ENCODE results near the gene FHDC1. TPM values are rescaled to one million over a fixed set of nuclear protein-coding genes. Genes with fewer than 3 reads are reported as not detected.

The FHDC1 gene
- total and polyA plus RNA-seq, 10 of the 15 experiments (the other 5 are each of a cell fraction or from before 2014, with no cell fraction given) = 0.04 to 0.12 (median 0.06) TPM; not detected in 3

- no peaks in the 10 kb centered on the region for H4K20me1 ChIP-seq (ENCODE audit: control insufficient read depth, insufficient read depth)
- CTCF ChIA-PET = no interaction called here
- no peak overlapping the region for H3K9ac ChIP-seq (ENCODE audit: control insufficient read depth, insufficient read depth, low read length)
- WGBS (ENCODE audit: insufficient coverage, insufficient replicate concordance, low lambda C conversion rate, missing lambda C conversion rate) = 15% methylated on average over 4 of the region's 4 CpGs
- in situ Hi-C loops (cut with MboI) (no loop called here), intact Hi-C loops (cut with micrococcal nuclease; ENCODE audit: unreplicated experiment) (no loop called here)
- no TSS peak for BruUV-seq (replicated peaks)
- no peak overlapping the region for H2AFZ ChIP-seq (ENCODE audit: control insufficient read depth, low read depth, low read length)
- no peaks in the 10 kb centered on the region for H3K4me1 ChIP-seq (ENCODE audit: control insufficient read depth, insufficient read depth, low read length)
- no peak for FAIRE-seq
- SMC1A ChIA-PET (ENCODE audit: uncharacterized antibody, unreplicated experiment) = interaction anchor here (0.9 kb wide), 1 partner anchor 138 kb away, joined by 3 read pairs; no protein-coding TSS in a partner anchor
- H3K27me3 ChIP-seq (replicated peaks in 1 of 2; ENCODE audit: control insufficient read depth in 2 of 2, insufficient read depth in 2 of 2, low read length in 1 of 2) = no peaks in the 10 kb centered on the region; a peak in 1 of 4 replicates
- no peak overlapping the region for H3K4me3 ChIP-seq
- ATAC-seq = no peak
- no peak overlapping the region for H3K4me2 ChIP-seq (ENCODE audit: control insufficient read depth, insufficient read depth)
- no peaks in the 10 kb centered on the region for H3K36me3 ChIP-seq (ENCODE audit: control insufficient read depth in 2 of 2, insufficient read depth in 2 of 2, low read length in 1 of 2)
- TF ChIP-seq HDAC6 (IDR thresholded peaks at IDR 0.05; ENCODE audit: unreplicated experiment) = no peak
- TF ChIP-seq JUNB (IDR thresholded peaks at IDR 0.05) = no peak
- TF ChIP-seq TCF7 (IDR thresholded peaks at IDR 0.05; ENCODE audit: borderline replicate concordance) = no peak
- TF ChIP-seq ZNF592 (IDR thresholded peaks at IDR 0.05) = no peak
- no peaks in the 10 kb centered on the region for H3K79me2 ChIP-seq (ENCODE audit: control insufficient read depth, insufficient read depth, low read length)
- POLR2A ChIA-PET = no interaction called here
- no peaks in the 10 kb centered on the region for H3K9me3 ChIP-seq (replicated peaks; ENCODE audit: control insufficient read depth, insufficient read depth, low read length)
- H3K27ac ChIP-seq (ENCODE audit: control insufficient read depth, insufficient read depth) = no peak overlapping the region
- RAD21 ChIA-PET (ENCODE audit: unreplicated experiment) = no interaction called here
- DNase-seq (ENCODE audit: low read depth, low spot score) = no peak
Measured at GRCh38 chr4:152988721-152989553, 52.8 kb downstream of the FHDC1 start.
